SH-SY5Y (cell line): ENCODE measurements around the gene PFKP.

Experiments
- GATA2 ChIP-seq: IDR thresholded peaks from 2 replicates; pipeline ENCODE4 v1.6.1; 2011; ENCODE audit warnings: mild to moderate bottlenecking, low read depth, low read length
- GATA3 ChIP-seq: IDR thresholded peaks from 2 replicates; pipeline ENCODE4 v1.6.1; 2011; ENCODE audit warnings: low read depth, mild to moderate bottlenecking, low read length, moderate library complexity

Gene PFKP

GRCh38 chr10:3056280-3057037 is 10.9 kb upstream of the PFKP start:
- no peak for TF ChIP-seq GATA2
- no peak for TF ChIP-seq GATA3

GRCh38 chr10:3057946-3058345 is 9.4 kb upstream of the PFKP start:
- no peak for TF ChIP-seq GATA2
- TF ChIP-seq GATA3, result no peak

- TF ChIP-seq GATA2 (no peak), GATA3 (no peak)
Observed at GRCh38 chr10:3059974-3060373, 7.4 kb upstream of the PFKP start.

GRCh38 chr10:3060481-3060889 is 6.9 kb upstream of the PFKP start:
- TF ChIP-seq GATA3, result no peak
- TF ChIP-seq GATA2, result no peak

GRCh38 chr10:3062502-3063186 is 4.7 kb upstream of the PFKP start:
- TF ChIP-seq GATA3 (no peak), GATA2 (no peak)

- TF ChIP-seq GATA3 (no peak), GATA2 (no peak)
Observed at GRCh38 chr10:3064423-3064822, 2.9 kb upstream of the PFKP start.

GRCh38 chr10:3065622-3066021 is 1.7 kb upstream of the PFKP start:
- no peak for TF ChIP-seq GATA3
- no peak for TF ChIP-seq GATA2

- TF ChIP-seq GATA3 (no peak), GATA2 (no peak)
Observed at GRCh38 chr10:3066317-3067117, 831 bp upstream of the PFKP start.

GRCh38 chr10:3067859-3068179 is 471 bp downstream of the PFKP start:
- TF ChIP-seq GATA2, result no peak
- TF ChIP-seq GATA3, result no peak

GRCh38 chr10:3068201-3068967 is 1.0 kb downstream of the PFKP start:
- TF ChIP-seq GATA3 (no peak), GATA2 (no peak)

- TF ChIP-seq GATA3, result no peak
- no peak for TF ChIP-seq GATA2
Observed at GRCh38 chr10:3068968-3069737, 1.8 kb downstream of the PFKP start.

GRCh38 chr10:3069876-3070275 is 2.5 kb downstream of the PFKP start:
- TF ChIP-seq GATA3 (no peak), GATA2 (no peak)
